RCC 7860 (cell line): Measurements from ENCODE around the gene DGAT2.

Experiments
- DNase-seq: peaks from one replicate; pipeline ENCODE4 v3.0.0-alpha.2; 2015; ENCODE audit warnings: low spot score
- FAIRE-seq: peaks from 2 replicates; lab custom pipeline; 2012; peaks lifted over from hg19 to GRCh38; lab: Jason Lieb, UNC

The DGAT2 gene

GRCh38 chr11:75777461-75778110, 9.0 kb downstream of the DGAT2 start:
- DNase-seq (no peak), FAIRE-seq (no peak)

- FAIRE-seq (no peak), DNase-seq (no peak)
These were observed 10.4 kb downstream of the DGAT2 start for GRCh38 chr11:75778962-75779361.

GRCh38 chr11:75779960-75780359, 11.4 kb downstream of the DGAT2 start:
- no peak for FAIRE-seq

GRCh38 chr11:75780888-75781287, 12.3 kb downstream of the DGAT2 start:
- FAIRE-seq (no peak), DNase-seq (no peak)

More at GRCh38 chr11:75779960-75780359, 11.4 kb downstream of the DGAT2 start:
- DNase-seq: no peak

- DNase-seq (no peak), FAIRE-seq (no peak)
These were observed 12.7 kb downstream of the DGAT2 start for GRCh38 chr11:75781296-75781695.

- FAIRE-seq: no peak
- DNase-seq: no peak
These were observed 13.3 kb downstream of the DGAT2 start for GRCh38 chr11:75781831-75782230.

- FAIRE-seq: no peak
- DNase-seq: no peak
These were observed 14.1 kb downstream of the DGAT2 start for GRCh38 chr11:75782540-75783263.

- no peak for FAIRE-seq
These were observed 15.0 kb downstream of the DGAT2 start for GRCh38 chr11:75783416-75784084.

GRCh38 chr11:75784085-75784478, 15.5 kb downstream of the DGAT2 start:
- DNase-seq: no peak
- FAIRE-seq: no peak

More at GRCh38 chr11:75783416-75784084, 15.0 kb downstream of the DGAT2 start:
- DNase-seq: no peak

- no peak for DNase-seq
- no peak for FAIRE-seq
These were observed 15.9 kb downstream of the DGAT2 start for GRCh38 chr11:75784506-75784905.

- FAIRE-seq: no peak
- no peak for DNase-seq
These were observed 16.6 kb downstream of the DGAT2 start for GRCh38 chr11:75785187-75785586.

GRCh38 chr11:75786101-75786736, 17.6 kb downstream of the DGAT2 start:
- DNase-seq (no peak), FAIRE-seq (no peak)

- DNase-seq: no peak
- no peak for FAIRE-seq
These were observed 20.9 kb downstream of the DGAT2 start for GRCh38 chr11:75789521-75789920.

GRCh38 chr11:75790986-75791385, 22.4 kb downstream of the DGAT2 start:
- DNase-seq (no peak), FAIRE-seq (no peak)

- FAIRE-seq (no peak), DNase-seq (no peak)
These were observed 23.7 kb downstream of the DGAT2 start for GRCh38 chr11:75792127-75792731.

- no peak for FAIRE-seq
- DNase-seq: no peak
These were observed 24.6 kb downstream of the DGAT2 start for GRCh38 chr11:75792997-75793800.

GRCh38 chr11:75793966-75794365, 25.4 kb downstream of the DGAT2 start:
- FAIRE-seq (no peak), DNase-seq (no peak)

- DNase-seq: no peak
- no peak for FAIRE-seq
These were observed 26.9 kb downstream of the DGAT2 start for GRCh38 chr11:75795276-75796090.

- no peak for FAIRE-seq
- no peak for DNase-seq
These were observed 27.5 kb downstream of the DGAT2 start for GRCh38 chr11:75796091-75796435.
